ENCODE results near the gene PDLIM7. TPM values are rescaled to one million over a fixed set of nuclear protein-coding genes. Genes with fewer than 3 reads are reported as not detected.

Gene PDLIM7
- total and polyA plus RNA-seq, 11 donors: 36.3 to 124 (median 52.5) TPM

GRCh38 chr5:177542816-177543465, 45.5 kb upstream of the PDLIM7 start:
- H3K27me3 ChIP-seq: no peaks in the 10 kb centered on the region
- no peaks in the 10 kb centered on the region for H3K9me3 ChIP-seq
- 88 to 96% (median 93%) methylated on average over 4 of the region's 4 CpGs for WGBS, 4 donors
- H3K4me3 ChIP-seq: no peak overlapping the region
- peak overlapping the region in 3 of 12 donors; percentile 7 to 75 (median 18) for H3K27ac ChIP-seq
- ATAC-seq (no peak), DNase-seq (no peak)
- TF ChIP-seq CTCF (IDR thresholded peaks at IDR 0.05): no peak
- TF ChIP-seq POLR2A (IDR thresholded peaks at IDR 0.05): no peak
- H3K4me1 ChIP-seq: peaks cover 13 to 84% (median 67%) of the 10 kb centered on the region in 12 donors
- intact Hi-C loops (cut with DNase I): loop anchor here in 1 of 10 donors (10.0 kb wide), 1 partner anchor 52 kb away; the partner anchor contains the start of gene TMED9
- peaks cover 0 to 23% (median 9%) of the 10 kb centered on the region in 9 donors for H3K36me3 ChIP-seq

GRCh38 chr5:177540438-177540837, 43.0 kb upstream of the PDLIM7 start:
- TF ChIP-seq CTCF (IDR thresholded peaks at IDR 0.05) (no peak), POLR2A (IDR thresholded peaks at IDR 0.05) (no peak)
- ATAC-seq: no peak
- H3K9me3 ChIP-seq: no peaks in the 10 kb centered on the region
- no peak overlapping the region for H3K4me3 ChIP-seq
- no peak overlapping the region for H3K27ac ChIP-seq
- intact Hi-C loops (cut with DNase I): loop anchor here in 1 of 10 donors (10.0 kb wide), 1 partner anchor 54 kb away; the partner anchor contains the start of gene TMED9
- no peaks in the 10 kb centered on the region for H3K27me3 ChIP-seq
- peaks cover 12 to 84% (median 62%) of the 10 kb centered on the region in 12 donors for H3K4me1 ChIP-seq
- no peak for DNase-seq
- WGBS, 4 donors: 81 to 100% (median 90%) methylated on average over 2 to 3 of the region's 3 CpGs
- H3K36me3 ChIP-seq: peaks cover 0 to 48% (median 24%) of the 10 kb centered on the region in 9 donors

- H3K4me3 ChIP-seq: no peak overlapping the region
- peaks cover 12 to 82% (median 54%) of the 10 kb centered on the region in 12 donors for H3K4me1 ChIP-seq
- DNase-seq (no peak), ATAC-seq (peak in 3 of 4 donors; percentile 31 to 62 (median 33))
- H3K9me3 ChIP-seq: no peaks in the 10 kb centered on the region
- H3K36me3 ChIP-seq: peaks cover 0 to 52% (median 34%) of the 10 kb centered on the region in 9 donors
- intact Hi-C loops (cut with DNase I): loop anchor here in 1 of 10 donors (10.0 kb wide), 1 partner anchor 55 kb away; the partner anchor contains the start of gene TMED9
- 73 to 84% (median 80%) methylated on average over 2 of the region's 2 CpGs for WGBS, 4 donors
- H3K27me3 ChIP-seq: no peaks in the 10 kb centered on the region
- TF ChIP-seq CTCF (IDR thresholded peaks at IDR 0.05) (no peak), POLR2A (IDR thresholded peaks at IDR 0.05) (no peak)
- peak overlapping the region in 11 of 12 donors; percentile 3 to 77 (median 50) for H3K27ac ChIP-seq
Measured at GRCh38 chr5:177539411-177539810, 42.0 kb upstream of the PDLIM7 start.

- ATAC-seq: peak; percentile 27 to 68 (median 45)
Measured at GRCh38 chr5:177538876-177539275, 41.5 kb upstream of the PDLIM7 start.

More at GRCh38 chr5:177538876-177539275, 41.5 kb upstream of the PDLIM7 start:
- no peak overlapping the region for H3K4me3 ChIP-seq
- peaks cover 12 to 78% (median 49%) of the 10 kb centered on the region in 12 donors for H3K4me1 ChIP-seq
- DNase-seq: no peak
- H3K27ac ChIP-seq: peak overlapping the region in 11 of 12 donors; percentile 42 to 82 (median 64)
- intact Hi-C loops (cut with DNase I): loop anchor here in 1 of 10 donors (10.0 kb wide), 1 partner anchor 56 kb away; the partner anchor contains the start of gene TMED9
- 74 to 78% (median 76%) methylated on average over 10 of the region's 10 CpGs for WGBS, 4 donors
- no peaks in the 10 kb centered on the region for H3K9me3 ChIP-seq
- TF ChIP-seq CTCF (IDR thresholded peaks at IDR 0.05) (no peak), POLR2A (IDR thresholded peaks at IDR 0.05) (no peak)
- H3K27me3 ChIP-seq: no peaks in the 10 kb centered on the region
- peaks cover 0 to 55% (median 39%) of the 10 kb centered on the region in 9 donors for H3K36me3 ChIP-seq

All from heart left ventricle (tissue), 16 donors.